NCI-H1436 treated with DMSO at 0.1 percent for 48 hours (cell line): Measurements from ENCODE around the gene ITPKA.

Experiments
- DNase-seq: peaks from one replicate; lab custom pipeline; 2025; lab: John Stamatoyannopoulos, UW

ITPKA gene

DNA sequence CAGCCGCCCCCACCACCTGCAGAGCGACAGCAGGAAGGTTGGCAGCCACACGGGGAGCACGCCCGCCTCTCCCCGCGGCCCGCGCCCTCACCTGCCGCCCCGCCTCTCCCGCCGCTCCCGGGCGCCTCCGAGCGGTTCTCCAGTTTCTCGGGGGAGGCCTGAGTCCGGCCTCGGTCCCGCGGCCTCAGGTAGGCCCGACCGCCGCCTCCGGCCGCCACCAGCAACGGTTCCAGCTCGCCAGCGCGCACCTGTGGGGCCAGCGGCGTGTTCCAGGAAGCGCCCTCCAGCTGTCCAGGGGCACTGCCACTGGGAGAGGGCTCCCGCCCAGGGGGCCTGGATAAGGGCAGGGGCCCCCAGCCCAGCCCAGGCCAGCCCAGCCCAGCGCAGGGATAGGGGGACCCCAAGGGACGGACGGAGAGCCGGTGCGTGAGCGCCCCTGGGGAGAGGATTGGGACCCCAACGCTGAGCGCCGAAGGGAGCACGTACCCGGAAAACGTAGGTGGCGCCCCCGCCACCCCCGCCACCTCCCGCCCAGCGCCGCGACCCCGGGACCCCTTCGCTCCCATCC is 17.7 kb downstream of the ITPKA start:
- no peak for DNase-seq

DNA sequence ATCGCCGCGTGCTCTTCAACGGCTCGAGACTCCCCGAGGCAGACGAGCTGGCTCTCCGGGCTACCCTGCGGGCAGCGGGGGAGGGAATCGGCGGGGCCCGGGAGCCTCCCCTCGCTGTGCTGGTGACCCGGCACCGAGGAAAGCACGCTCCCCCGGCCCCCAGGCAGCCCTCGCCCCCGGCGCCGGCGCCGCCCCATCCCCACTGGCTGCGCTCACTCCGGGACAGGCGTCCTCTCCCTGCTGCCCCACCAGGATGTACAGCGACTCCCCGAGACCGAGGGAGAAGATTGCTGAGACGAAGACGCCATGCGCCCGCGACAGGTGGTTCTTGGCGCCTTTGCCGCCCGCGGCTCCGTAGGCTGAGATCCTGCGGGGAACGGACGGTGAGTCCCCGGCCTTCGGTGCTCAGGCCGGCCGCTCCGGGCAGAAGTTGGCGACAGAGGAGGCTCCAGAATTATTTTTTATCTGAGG is 18.3 kb downstream of the ITPKA start:
- no peak for DNase-seq

DNA sequence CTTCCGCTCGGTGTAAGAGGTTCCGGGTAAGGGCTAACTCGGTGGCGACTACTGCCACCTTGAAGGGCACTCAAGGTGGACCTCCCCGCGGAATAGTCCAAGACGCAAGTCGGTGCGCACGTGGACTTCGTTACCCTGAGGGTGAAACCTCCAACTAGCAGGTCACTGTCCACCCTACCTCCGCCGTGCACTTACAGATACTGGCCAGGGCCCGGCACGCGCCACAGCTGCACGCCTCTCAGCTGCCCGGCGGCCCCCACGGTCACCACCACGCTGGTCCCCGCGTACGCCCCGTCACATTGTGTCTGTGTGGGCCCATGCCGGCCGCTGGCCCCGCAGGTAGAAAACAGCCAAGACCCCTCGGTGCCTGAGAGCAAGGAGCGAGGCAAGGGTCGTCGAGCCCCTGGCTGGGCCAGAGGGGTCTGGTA is 18.9 kb downstream of the ITPKA start:
- no peak for DNase-seq

DNA sequence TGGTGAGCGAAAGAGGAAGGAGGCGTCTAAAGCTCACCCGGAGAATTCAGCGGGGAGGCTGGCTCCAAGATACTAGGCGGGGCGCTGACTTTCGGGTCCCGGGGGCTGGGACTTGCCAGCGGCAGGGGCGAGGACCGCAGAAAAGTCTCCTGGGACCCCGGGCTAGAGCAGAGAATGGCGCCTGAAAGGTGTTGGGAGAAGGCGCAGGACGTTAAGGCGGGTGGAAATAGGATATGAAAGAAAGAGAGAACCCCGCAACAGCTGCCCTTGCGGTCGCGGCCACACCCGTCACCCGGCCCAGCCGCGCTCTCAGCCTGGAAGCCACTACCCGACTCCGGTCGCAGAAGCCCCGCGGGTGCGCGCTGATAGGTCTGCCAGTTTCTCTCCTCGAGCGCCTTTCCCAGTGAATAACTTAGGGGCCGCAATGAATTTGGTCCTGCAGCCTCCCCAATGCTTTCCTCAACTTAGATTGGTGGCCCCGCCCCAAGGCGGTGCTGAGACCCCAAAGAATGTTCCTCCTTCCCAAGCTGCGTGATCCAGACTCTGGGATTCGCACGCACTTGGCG is 19.3 kb downstream of the ITPKA start:
- no peak for DNase-seq

DNA sequence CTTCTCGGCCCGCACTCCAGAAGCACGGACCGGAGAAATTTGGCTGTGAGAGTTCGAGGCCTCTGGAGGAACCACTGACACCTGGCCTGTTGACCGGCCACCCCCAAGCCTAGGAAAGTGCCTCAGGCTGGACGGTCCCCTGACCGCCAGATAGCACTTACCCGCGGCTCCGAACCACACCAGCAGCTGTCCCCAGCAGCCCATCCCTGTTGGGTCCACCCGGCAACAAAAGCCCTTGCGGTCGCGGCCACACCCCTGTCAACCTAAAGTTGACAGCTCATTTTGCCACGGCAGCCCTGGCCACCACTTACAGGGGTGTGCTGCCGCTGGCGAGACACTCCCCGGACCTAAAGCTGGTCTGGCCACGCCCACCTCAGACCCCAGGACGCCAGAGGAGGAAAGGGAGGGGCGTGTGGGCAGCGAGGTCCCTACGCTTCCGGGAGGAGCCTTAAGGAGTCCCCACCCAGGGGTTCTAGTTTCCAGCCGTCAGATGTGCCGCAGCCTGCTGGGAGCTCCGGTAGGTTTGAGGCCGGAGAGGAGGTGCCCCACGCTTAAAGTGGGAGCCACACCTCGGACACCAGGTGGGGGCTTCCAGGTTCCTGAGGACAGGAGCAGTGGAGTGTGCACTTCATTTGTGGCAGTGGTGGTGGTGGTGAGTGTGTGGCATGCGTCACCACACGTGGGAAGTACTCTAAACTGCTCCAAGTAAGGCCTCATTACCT is 20.0 kb downstream of the ITPKA start, which contains the start of gene LTK:
TSS of gene LTK (minus strand) at position 322 of the 722 bp plus-strand sequence. CDS start at position 204, 118 bp downstream.
- no peak for DNase-seq

DNA sequence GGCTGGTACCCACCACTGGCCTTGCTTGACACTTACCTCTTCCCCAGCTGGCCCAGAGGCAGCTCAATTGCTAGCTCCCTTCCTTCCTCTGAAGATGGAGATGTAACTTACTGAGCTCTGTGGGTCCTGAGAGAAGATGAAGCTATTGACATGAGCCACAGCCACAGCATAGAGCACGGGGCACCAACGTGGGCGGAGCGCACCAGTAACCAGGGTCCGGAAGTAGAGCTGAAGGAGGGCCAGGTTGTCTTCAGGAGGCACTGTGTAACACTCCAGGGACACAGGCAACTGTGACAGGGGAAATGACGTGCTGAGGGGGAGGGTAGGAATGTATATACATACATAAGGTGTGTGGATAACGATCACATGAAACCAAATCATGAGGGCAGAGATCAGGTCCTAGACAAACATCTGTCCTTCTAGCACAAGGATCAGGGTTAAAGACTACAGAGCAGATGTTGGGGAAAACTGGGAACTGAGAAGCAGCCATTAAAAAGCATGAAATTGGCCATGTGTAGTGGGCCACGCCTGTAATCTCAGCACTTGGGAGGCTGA is 24.3 kb downstream of the ITPKA start:
- DNase-seq: no peak

DNA sequence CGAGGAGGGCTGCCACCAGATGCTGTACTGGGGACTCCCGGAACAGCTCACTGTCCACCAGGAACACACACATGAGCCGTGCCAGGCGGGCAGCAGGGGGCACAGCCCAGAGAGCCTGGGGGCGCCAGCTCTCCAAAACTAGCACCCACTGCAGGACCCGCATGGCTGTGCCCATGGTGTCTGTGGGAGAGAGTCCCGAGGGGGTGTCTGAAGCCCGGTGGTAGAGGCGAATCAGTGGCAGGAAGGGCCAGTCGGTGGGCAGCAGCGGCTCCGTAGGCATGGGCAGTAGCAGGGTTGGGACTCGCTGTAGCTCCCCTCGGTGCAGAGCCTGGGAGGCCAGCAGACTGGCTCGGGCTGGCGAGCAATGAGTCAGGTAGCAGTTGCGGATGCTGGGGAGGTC is 27.0 kb downstream of the ITPKA start:
- no peak for DNase-seq

DNA sequence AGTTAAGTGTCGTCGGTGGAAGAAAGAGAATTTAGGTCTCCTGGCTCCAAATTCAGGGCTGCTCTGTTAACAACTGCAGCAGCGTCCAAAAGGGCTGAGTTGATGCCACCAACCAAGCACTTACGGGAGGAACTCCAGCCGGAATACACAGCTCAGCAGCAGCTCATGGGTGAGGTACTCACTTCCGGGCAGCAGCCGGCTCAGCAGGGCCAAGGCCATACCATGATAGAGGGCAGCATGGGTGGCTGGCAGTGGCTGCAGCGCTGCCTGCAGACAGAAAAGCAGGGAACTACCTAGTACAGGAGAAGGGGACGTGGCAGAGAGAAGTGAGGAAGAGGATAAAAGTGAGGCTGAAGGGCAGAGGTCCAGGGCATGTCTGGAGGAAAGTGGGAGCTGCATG is 27.9 kb downstream of the ITPKA start:
- DNase-seq: no peak

DNA sequence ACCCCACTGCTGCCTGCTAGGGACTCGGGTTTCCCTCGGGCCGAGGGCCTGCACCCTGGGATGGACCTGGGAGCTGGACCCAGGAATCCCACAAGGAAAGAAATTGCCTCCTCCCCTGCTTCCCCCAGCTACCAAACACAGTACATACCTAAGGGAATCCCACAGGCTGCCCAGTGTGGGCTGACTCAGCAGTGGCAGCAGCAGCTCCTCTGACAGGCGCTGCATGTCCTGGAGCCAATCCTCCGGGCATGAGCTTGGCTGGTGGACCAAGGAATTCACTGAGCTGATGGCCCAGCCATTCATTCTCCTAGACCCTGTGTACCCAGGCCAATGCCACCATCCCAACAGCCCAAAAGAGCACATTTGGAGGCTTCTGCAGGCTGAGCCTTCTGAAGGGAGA is 29.4 kb downstream of the ITPKA start:
- DNase-seq: no peak

DNA sequence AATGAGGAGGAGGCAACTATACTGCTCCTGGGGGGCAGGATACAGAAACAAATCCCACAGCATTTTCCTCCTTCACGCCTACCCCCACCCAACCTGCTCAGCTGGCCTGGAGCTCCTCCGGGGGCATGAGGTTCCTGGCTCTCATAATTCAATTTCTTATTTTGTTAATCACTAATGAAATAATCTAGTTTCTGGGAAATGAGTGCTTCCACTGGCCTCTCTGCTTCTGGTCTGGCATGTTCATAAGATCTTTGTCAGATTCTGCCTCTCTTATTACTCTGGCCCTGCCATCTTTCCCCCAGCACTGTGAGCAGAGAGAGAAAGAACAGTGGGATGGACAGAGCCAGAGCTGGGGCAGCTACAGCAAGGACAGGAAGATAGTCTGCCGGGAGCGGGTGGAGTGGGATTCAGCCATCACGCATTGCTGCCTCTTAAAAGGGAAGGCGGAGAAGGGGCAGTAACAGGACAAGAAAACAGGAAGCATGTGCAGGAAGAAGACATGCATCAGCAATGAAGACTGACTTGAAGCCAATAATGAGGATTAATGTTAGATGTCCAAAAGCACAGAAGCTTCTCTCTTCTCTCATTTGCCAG is 36.8 kb downstream of the ITPKA start:
- no peak for DNase-seq

DNA sequence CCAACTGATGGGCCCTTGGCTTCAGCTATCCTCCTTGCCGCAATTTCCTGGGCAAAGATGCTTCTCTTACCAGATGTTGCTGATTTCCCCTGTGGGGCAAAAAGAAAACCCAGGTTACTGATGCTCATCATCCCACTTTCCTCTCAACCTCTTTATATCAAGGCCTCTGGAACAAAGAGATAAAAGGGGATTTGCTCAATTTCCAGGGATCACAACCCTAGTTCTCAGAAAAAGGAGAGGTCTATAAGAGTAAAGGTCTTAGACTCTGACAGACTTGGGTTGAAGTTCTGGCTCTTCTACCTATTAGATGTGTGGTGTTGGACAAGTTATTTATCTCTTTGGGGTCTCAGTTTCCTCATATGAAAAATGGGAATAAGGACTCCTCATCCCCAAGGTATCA is 41.9 kb downstream of the ITPKA start:
- no peak for DNase-seq

DNA sequence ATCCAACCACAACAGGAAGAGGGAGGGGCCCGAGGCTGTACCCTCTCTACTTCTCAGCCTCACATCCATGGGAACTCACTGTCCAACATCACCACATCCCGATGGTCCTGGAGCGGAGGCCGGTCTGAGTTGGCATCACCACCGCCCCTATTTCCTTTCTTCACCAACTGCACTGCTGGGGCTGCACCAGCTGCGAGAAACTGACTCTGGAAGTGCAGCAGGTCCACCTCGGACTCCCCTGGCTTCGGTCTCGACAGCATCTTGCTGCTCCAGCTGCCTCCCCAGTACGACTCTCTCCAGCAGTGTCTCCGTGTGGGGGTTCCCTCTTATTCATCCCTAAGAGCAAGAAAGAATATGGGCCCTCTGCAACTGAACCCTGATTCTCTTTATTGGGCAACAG is 43.2 kb downstream of the ITPKA start:
- no peak for DNase-seq

DNA sequence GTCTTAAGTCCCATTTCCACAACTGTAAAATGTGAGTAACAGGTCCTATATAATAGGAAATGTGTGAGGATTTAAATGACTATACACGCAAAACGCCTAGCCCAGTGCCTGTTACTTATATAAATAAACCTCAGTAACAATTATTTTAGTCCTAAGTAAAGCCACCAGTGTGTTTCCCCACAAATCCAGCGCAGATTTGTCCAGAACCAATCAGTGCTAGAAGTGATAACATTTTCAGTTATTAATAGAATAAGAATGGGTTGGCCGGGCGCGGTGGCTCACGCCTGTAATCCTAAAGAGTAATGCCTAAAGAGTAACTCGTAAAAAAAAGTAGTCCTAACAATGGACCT is 49.8 kb downstream of the ITPKA start:
- no peak for DNase-seq

DNA sequence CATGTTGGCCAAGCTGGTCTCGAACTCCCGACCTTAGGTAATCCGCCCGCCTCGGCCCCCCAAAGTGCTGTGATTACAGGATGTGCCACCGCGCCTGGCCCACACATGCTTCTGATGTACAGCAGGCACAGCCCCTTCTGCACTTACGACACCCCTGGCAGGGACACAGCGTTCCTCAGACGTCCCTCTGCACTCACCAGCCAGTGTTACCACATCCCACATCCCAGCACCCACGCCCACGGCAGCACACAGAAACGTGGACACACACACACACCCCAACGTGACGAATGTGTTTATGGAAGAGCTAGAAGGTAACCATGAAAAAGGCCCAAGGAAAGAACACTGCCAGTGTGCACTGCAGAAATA is 51.0 kb downstream of the ITPKA start:
- no peak for DNase-seq

DNA sequence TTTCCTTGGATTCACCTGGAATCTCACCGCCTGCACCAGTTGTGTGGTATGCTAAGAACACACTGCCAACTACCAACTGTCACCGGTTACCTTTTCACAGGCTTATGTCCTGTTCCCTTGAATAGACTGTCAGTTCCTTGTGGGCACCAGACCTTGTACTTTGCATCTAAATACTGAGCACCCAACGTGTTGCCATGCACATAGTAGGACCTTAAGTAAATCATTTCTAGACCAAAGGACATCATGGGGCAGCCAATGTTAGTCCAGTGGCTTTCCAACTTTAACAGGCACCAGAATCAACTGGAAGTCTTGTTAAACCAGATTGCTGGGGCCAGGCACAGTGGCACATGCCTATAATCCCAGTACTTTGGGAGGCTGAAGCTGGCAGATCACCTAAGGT is 51.5 kb downstream of the ITPKA start:
- DNase-seq: no peak

DNA sequence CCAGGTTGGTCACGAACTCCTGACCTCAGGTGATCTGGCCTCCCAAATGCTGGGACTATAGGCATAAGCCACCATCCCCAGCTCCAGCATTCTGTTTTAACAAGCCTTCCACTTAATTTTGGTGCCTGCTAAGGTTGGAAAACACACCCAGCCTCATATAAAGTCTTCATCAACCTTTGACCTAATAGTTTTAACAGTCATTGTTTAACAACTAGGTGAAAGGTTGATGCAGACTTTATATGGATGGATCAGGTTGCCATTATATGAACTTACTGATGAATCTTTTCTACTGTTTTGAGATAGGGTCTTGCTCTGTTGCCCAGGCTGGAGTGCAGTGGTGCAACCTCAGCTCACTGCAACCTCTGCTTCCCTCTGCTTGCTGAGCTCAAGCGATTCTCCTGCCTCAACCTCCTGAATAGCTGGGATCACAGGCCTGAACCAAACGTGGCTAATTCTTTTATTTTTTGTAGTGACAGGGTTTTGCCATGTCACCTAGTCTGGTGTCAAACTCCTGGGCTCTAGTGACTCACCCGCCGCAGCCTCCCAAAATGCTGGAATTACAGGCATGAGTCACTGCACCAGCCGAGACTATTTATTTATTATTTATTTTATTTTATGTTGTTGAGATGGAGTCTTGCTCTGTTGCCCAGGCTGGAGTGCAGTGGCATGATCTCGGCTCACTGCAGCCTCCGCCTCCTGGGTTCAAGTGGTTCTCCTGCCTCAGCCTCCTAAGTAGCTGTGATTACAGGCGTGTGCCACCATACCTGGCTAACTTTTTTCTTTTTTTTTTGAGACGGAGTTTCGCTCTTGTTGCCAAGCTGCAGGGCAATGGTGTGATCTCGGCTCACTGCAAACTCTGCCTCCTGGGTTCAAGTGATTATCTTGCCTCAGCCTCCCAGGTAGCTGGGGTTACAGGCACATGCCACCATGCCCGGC is 53.4 kb downstream of the ITPKA start:
- no peak for DNase-seq

DNA sequence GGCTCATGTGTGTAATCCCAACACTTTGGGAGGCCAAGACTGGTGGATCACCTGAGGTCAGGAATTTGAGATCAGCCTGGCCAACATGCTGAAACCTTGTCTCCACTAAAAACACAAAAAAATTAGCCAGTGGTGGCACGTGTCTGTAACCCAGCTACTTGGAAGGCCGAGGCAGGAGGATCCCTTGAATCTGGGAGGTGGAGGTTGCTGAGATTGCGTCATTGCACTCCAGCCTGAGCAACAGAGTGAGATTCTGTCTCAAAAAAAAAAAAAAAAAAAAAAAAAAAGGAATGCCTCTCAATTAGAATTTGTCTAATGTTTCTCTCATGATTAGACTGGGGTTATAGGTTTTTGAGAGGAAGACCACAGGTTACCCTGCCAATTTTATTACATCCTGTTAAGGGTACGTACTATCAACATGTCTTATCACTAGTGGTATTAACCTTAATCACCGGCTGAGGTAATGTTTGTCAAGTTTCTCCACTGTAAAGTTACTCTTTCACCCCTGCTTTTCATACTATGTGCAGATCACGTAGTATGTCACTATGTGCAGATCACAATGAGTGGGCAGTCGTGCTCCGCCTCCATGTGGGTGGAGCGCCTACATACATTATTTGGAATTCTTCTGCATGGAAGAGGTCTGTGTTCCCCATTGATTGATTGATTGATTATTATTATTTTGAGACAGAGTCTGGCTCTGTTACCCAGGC is 56.5 kb downstream of the ITPKA start:
- DNase-seq: no peak
